Right atrium auricular region (tissue), 2 donors: ENCODE data around the gene RHPN2. TPM values are rescaled to one million over a fixed set of nuclear protein-coding genes. Genes with fewer than 3 reads are reported as not detected.

Source experiments
- DNase-seq: peaks from one replicate; pipeline ENCODE4 v3.0.0-alpha.2; 2019; ENCODE audit warnings: low spot score
- H3K27ac ChIP-seq, 2 donors: fragments of 200-600 bp; sonication (generic); 1 replicate in 1 of 2; 2 replicates in 1 of 2; pipeline ENCODE4 v1.5.1; 2016 to 2019
- H3K27me3 ChIP-seq, 2 donors: fragments of 200-600 bp; sonication (generic); one replicate each; pipeline versions ENCODE4 v1.5.1 to v1.6.0; 2017 to 2019
- H3K36me3 ChIP-seq: fragments of 200-600 bp; sonication (generic); one replicate; pipeline ENCODE4 v1.5.1; 2016
- H3K4me1 ChIP-seq, 2 donors: fragments of 200-600 bp; sonication (generic); one replicate each; pipeline versions ENCODE4 v1.5.1 to v1.6.0; 2017 to 2019
- H3K4me3 ChIP-seq, 2 donors: fragments of 200-600 bp; sonication (generic); 1 replicate in 1 of 2; 2 replicates in 1 of 2; pipeline ENCODE4 v1.5.1; 2017 to 2019; ENCODE audit warnings: mild to moderate bottlenecking in 1 of 2, moderate library complexity in 1 of 2
- H3K9me3 ChIP-seq, 2 donors: fragments of 200-600 bp; sonication (generic); one replicate each; pipeline ENCODE4 v1.5.1; 2019
- total RNA-seq, 2 donors: library from RNA; depleted of rRNA; stranded (reverse); fragments of >200 nt; gene quantifications; one replicate each; pipeline ENCODE4 v1.1.0, GENCODE V29; 2016
- TF ChIP-seq, protein P1 (sequence below), 2 donors: fragments of 200-600 bp; sonication (generic); IDR thresholded peaks; one replicate each; pipeline ENCODE4 v1.5.1; 2019; ENCODE audit warnings: antibody characterized with exemption in 2 of 2

RHPN2 gene
- total RNA-seq, 2 donors from 2014 or later: 3.1 to 5.9 TPM

- peaks cover 71% of the 10 kb centered on the region for H3K36me3 ChIP-seq
- DNase-seq: no peak
- no peaks in the 10 kb centered on the region for H3K4me1 ChIP-seq
- H3K27ac ChIP-seq: no peak overlapping the region
- TF ChIP-seq, protein P1, sequence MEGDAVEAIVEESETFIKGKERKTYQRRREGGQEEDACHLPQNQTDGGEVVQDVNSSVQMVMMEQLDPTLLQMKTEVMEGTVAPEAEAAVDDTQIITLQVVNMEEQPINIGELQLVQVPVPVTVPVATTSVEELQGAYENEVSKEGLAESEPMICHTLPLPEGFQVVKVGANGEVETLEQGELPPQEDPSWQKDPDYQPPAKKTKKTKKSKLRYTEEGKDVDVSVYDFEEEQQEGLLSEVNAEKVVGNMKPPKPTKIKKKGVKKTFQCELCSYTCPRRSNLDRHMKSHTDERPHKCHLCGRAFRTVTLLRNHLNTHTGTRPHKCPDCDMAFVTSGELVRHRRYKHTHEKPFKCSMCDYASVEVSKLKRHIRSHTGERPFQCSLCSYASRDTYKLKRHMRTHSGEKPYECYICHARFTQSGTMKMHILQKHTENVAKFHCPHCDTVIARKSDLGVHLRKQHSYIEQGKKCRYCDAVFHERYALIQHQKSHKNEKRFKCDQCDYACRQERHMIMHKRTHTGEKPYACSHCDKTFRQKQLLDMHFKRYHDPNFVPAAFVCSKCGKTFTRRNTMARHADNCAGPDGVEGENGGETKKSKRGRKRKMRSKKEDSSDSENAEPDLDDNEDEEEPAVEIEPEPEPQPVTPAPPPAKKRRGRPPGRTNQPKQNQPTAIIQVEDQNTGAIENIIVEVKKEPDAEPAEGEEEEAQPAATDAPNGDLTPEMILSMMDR (IDR thresholded peaks at IDR 0.05): no peak
- H3K27me3 ChIP-seq: no peaks in the 10 kb centered on the region
- no peak overlapping the region for H3K4me3 ChIP-seq
- H3K9me3 ChIP-seq: no peaks in the 10 kb centered on the region
Measured at GRCh38 chr19:33093420-33094210, 28.9 kb upstream of the RHPN2 start.

GRCh38 chr19:33090179-33090578, 25.5 kb upstream of the RHPN2 start:
- Histone ChIP-seq H3K36me3 (peaks cover 61% of the 10 kb centered on the region), H3K27me3 (no peaks in the 10 kb centered on the region), H3K4me1 (no peaks in the 10 kb centered on the region), H3K4me3 (no peak overlapping the region), H3K9me3 (no peaks in the 10 kb centered on the region), H3K27ac (no peak overlapping the region)
- no peak for DNase-seq
- TF ChIP-seq, protein P1 (IDR thresholded peaks at IDR 0.05): no peak

DNA sequence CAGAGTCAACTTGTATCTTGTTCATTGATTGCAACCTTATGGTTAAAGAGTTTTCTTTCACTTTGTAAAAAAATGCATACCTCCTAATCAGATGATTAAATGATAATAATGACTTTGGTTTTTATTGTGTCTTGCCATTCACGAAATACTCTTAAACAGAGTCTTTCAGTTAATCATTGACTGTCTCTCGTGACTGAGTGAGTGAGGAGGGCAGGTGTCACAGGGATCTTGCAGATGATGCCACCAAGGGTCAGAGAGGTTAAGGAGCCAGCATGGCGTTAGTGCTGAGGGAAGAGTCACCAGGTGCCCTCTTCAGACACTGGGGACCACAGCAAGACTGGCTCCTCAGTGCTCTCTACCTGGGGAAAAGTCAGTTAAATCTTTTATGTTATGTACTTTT, 24.3 kb upstream of the RHPN2 start:
- H3K4me3 ChIP-seq: no peak overlapping the region
- TF ChIP-seq, protein P1 (IDR thresholded peaks at IDR 0.05): no peak
- H3K4me1 ChIP-seq: no peaks in the 10 kb centered on the region
- H3K9me3 ChIP-seq: no peaks in the 10 kb centered on the region
- H3K27ac ChIP-seq: no peak overlapping the region
- no peaks in the 10 kb centered on the region for H3K27me3 ChIP-seq
- DNase-seq: no peak
- H3K36me3 ChIP-seq: peaks cover 51% of the 10 kb centered on the region

DNA sequence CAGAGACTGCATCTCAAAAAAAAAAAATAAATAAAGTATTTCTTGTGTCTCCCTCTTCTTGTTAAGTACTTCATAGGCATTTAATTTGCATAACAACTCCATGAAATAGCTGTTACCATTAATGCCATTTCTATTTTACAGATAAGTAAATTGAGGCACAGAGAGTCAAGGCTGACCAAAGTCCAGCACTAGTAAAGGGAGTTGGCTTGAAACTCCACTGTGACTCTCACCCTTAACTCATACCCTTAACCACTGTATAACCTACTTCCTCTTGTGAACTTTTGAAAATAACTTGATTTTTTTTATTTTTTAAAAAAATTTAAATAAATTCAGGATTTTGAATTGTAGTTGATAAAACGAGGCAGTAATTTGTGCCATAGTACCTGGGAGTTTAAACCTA, 22.3 kb upstream of the RHPN2 start:
- peaks cover 0 to 8% of the 10 kb centered on the region in 2 donors for H3K4me1 ChIP-seq
- H3K9me3 ChIP-seq: no peaks in the 10 kb centered on the region
- peaks cover 34% of the 10 kb centered on the region for H3K36me3 ChIP-seq
- DNase-seq: no peak
- TF ChIP-seq, protein P1 (IDR thresholded peaks at IDR 0.05): no peak
- H3K27ac ChIP-seq: no peak overlapping the region
- no peak overlapping the region for H3K4me3 ChIP-seq
- H3K27me3 ChIP-seq: no peaks in the 10 kb centered on the region

- Histone ChIP-seq H3K4me1 (peaks cover 0 to 16% of the 10 kb centered on the region in 2 donors), H3K27me3 (no peaks in the 10 kb centered on the region), H3K36me3 (peaks cover 24% of the 10 kb centered on the region), H3K9me3 (no peaks in the 10 kb centered on the region), H3K27ac (no peak overlapping the region), H3K4me3 (no peak overlapping the region)
- no peak for DNase-seq
- TF ChIP-seq, protein P1 (IDR thresholded peaks at IDR 0.05): no peak
Measured at GRCh38 chr19:33085570-33086128, 21.0 kb upstream of the RHPN2 start.
